Stimulated activated CD4-positive, alpha-beta T cell treated with anti-CD3 and anti-CD28 coated beads, Interleukin-15, amount 100 ng/mL, for 1 hour (primary cell): ENCODE measurements around the gene DISC1.
"Not testable (repeated sequence)": the region's sequence is repeated elsewhere in the genome, so short reads cannot be mapped to it uniquely, and the experiment has no call there.

Experiments
- DNase-seq, 2 donors: peaks; one replicate each; pipeline ENCODE4 v3.0.0-alpha.2; 2020; ENCODE audit warnings: low read depth in 1 of 2, low spot score in 1 of 2

DISC1 gene

GRCh38 chr1:231724876-231725647, 98.5 kb downstream of the DISC1 start:
- DNase-seq, result no peak

GRCh38 chr1:231727171-231727570, 100.6 kb downstream of the DISC1 start:
- no peak for DNase-seq

- DNase-seq, result not testable (repeated sequence)
Measured at GRCh38 chr1:231728987-231729386, 102.4 kb downstream of the DISC1 start.

- no peak for DNase-seq
Measured at GRCh38 chr1:231729544-231729943, 103.0 kb downstream of the DISC1 start.

- DNase-seq, result no peak
Measured at GRCh38 chr1:231731268-231731667, 104.7 kb downstream of the DISC1 start.

GRCh38 chr1:231733063-231733462, 106.5 kb downstream of the DISC1 start:
- DNase-seq, result no peak

GRCh38 chr1:231733672-231734071, 107.1 kb downstream of the DISC1 start:
- DNase-seq, result no peak

GRCh38 chr1:231734417-231734816, 107.8 kb downstream of the DISC1 start:
- no peak for DNase-seq

GRCh38 chr1:231735411-231735810, 108.8 kb downstream of the DISC1 start:
- no peak for DNase-seq

- no peak for DNase-seq
Measured at GRCh38 chr1:231735941-231736340, 109.4 kb downstream of the DISC1 start.

- no peak for DNase-seq
Measured at GRCh38 chr1:231736464-231736863, 109.9 kb downstream of the DISC1 start.

GRCh38 chr1:231738554-231738953, 112.0 kb downstream of the DISC1 start:
- DNase-seq, result no peak

GRCh38 chr1:231743966-231744365, 117.4 kb downstream of the DISC1 start:
- no peak for DNase-seq

GRCh38 chr1:231748760-231749415, 122.3 kb downstream of the DISC1 start:
- DNase-seq, result no peak

- no peak for DNase-seq
Measured at GRCh38 chr1:231750296-231750695, 123.7 kb downstream of the DISC1 start.

- DNase-seq, result no peak
Measured at GRCh38 chr1:231750818-231751362, 124.3 kb downstream of the DISC1 start.

- no peak for DNase-seq
Measured at GRCh38 chr1:231751415-231751814, 124.8 kb downstream of the DISC1 start.

GRCh38 chr1:231753313-231753712, 126.7 kb downstream of the DISC1 start:
- DNase-seq, result no peak

GRCh38 chr1:231757101-231757404, 130.5 kb downstream of the DISC1 start:
- no peak for DNase-seq

- no peak for DNase-seq
Measured at GRCh38 chr1:231757759-231758158, 131.2 kb downstream of the DISC1 start.

GRCh38 chr1:231761252-231761651, 134.7 kb downstream of the DISC1 start:
- DNase-seq, result no peak

GRCh38 chr1:231761747-231762541, 135.4 kb downstream of the DISC1 start:
- DNase-seq, result no peak
